CD4-positive, alpha-beta T cell treated with Interleukin-15 for 4 hours (primary cell): ENCODE data around the gene ARHGEF28.

Source experiments
- DNase-seq: peaks from one replicate; pipeline ENCODE4 v3.0.0-alpha.2; 2020; ENCODE audit warnings: low spot score

The ARHGEF28 gene

DNA sequence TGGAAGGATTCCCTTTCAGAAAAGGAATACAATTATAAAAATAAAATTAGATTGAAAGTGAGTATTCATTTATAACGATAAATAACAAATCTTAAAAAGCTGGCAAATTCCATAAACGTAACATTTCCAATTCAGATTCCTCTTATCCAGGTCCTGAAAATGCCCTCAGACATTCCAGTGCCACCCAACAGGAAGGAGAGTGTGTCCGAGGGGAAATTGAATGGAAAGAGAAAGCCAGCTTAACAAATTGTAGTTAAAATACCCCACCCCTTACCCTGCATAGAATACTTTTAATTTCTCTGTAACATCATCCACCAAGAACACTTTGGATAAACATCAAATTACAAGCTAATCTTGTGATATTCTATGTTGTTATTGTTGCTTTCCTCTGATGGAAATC lies 72.0 kb downstream of the ARHGEF28 start:
- no peak for DNase-seq

DNA sequence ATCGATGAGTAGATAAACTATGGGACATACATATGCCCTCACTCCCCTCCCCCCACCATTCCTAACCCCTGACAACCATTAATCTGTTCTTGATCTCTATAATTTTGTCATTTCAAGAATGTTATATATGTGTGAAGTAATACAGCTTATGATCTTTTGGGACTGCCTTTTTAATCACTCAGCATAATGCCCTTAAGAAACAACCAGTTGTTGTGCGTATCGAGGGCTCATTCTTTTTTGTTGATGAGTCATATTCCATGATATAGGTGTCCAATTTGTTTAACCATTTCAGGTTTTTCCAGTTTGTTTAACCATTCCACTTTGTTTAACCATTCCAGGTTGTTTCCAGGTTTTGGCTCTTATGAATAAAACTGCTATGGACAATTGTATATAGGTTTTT lies 75.6 kb downstream of the ARHGEF28 start:
- DNase-seq, result no peak

DNA sequence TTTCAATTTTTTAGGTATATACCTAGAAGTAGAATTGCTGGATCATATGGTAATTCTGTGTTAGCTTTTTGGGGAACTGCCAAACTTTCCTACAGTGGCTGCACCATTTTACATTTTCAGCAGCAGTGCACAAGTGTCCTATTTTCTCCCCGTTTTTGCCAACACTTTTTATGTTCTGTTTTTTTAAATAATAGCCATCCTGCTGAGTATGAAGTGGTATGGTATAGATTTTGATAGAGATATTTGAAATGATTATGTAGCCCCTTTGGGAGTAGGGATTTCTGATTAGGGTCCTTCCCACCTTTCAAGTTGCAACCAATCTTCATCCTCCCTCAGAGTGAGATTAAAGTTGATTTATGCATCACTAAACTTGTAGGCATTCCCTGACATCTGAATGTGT lies 76.5 kb downstream of the ARHGEF28 start:
- no peak for DNase-seq

DNA sequence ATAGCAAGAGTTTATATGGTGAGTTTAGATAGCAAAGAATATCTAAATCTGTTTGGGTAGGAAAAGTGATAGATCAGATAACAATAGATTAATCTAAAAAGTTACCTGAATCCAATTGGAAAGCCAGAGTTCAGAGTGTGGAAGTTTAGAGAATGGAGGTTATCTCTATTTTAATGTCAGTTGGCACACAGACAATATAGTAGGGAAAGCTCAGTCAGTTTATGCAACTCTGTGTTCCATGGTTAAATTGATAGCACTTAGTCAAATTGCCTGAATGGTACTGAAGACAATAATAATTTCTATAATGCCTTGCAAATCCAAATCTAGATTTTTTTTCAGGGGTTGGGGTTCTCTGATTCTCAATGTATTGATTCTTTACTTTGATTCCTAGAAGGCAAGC lies 77.0 kb downstream of the ARHGEF28 start:
- DNase-seq, result no peak

DNA sequence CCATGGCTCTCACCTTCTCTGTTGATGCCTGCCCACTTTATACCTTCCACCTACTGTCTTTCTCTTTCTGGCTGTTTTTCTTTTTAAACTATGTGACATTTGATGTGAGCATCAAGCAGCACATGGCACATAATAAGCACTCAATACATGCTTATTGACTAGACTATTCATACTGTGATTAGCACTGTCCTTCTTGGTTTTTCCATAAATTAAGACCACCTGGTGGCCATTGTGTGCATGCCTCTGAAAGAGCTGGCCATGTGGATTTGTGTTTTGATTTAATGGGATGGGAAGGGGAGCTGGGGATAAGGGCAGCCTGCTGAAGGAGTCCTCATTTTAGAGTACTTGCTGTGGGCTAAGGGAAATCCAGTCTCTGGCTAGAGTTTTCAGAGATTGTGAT lies 79.4 kb downstream of the ARHGEF28 start:
- DNase-seq, result no peak

DNA sequence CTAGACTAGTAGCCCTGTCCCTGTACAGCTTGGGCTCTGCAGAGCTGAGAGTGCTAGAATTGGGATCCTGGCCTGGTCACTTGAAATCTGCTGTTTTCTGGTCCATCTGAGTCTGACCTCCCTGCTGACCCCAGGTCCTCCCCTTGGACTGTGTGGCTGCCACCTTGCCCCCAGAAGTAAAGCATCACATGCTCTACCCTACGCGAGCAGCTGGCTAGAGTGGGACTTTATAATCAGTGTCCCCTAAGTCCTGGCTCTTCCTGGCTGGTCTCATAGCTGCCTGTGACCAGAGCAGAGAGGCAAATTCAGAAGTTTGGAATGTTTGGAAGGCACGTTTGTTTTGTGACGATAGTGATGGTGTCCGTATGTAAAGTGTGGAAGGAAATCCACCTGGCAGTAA lies 81.0 kb downstream of the ARHGEF28 start:
- no peak for DNase-seq

DNA sequence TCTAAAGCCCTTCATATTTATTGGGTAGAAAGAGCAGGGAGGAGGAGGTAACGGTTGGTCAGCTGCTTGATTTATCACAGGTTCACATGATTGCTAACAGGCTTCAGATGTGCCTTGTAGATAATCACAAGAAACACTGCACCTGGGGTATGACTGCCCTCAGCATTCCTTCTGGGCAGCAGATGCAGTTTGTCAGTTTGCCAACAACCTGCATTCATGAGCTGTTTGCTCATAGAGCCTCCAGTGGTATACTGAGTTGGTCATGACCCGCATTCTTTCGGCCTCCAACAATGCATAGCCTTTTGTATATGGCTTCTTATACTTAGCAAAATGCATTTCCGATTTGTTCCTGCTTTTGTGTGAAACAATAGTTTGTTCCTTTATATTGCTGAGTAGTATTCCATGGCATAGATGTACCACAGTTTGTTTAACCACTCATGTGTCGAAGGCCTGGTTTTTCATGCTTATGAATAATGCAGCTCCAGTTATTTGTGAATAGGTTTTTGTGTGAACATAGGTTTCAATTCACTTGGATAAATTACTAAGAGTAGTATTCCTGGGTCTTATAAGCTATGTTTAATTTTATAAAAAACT lies 83.6 kb downstream of the ARHGEF28 start:
- no peak for DNase-seq

DNA sequence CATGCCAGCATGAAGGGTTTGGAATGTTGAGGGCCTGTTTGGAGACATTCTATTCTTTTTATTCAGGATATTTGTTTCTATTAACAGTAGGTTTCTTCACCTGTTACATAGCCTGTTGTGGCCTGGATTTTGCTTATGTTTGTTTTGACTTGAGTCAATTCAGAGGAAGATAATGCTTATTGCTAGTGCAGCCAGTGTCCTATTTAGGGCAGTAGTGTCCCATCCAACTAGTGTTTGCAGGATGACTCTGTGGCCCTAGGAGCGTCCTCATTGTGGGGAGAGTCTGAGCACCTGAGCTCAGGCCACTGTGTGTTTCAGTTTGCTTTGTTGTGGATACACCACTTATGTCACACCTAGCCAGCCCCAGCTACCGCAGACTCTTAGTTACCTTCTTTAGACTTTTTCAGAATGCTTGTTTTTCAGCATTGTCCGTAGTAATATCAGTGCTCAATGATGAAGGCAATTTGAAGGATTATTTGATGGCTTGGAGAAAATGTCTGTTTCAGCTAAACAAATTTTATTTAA lies 90.3 kb downstream of the ARHGEF28 start:
- no peak for DNase-seq

DNA sequence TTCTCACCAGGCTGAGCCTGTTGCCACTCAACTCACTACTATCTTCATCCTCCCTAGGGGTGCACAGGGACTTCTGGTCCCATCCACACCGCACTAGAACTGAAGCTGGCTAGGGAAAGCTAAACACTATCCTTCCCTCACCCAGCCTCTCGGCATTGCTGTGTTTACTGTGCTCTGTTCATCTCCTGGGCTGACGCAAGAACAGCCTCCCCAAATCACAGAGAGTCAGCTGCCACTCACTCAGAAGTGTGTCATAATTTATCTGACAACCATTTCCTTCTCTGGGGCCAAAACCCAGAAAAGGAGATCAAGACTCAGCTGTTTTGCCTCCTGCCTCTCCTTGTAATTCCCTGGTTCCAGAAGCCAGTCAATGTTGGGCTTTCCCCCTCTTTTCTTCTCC lies 92.8 kb downstream of the ARHGEF28 start:
- no peak for DNase-seq

DNA sequence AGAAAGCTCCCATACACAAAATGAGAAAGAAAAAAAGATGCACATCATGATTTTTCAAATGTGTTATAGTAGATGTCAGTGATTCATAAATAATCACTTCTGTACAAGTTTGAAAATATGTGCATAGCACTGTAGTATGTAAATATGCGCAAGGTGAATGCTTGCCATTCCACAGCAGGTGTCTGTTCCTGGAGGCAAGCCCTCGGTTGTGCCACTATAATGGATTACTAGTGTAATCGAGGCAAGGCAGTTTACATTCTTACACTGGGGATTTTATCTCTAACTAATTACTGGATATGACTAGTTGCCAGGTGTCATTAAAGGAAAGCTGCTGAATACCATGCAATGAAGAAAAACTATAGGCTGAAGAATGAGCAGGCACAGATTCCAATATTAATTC lies 93.6 kb downstream of the ARHGEF28 start:
- DNase-seq, result no peak

DNA sequence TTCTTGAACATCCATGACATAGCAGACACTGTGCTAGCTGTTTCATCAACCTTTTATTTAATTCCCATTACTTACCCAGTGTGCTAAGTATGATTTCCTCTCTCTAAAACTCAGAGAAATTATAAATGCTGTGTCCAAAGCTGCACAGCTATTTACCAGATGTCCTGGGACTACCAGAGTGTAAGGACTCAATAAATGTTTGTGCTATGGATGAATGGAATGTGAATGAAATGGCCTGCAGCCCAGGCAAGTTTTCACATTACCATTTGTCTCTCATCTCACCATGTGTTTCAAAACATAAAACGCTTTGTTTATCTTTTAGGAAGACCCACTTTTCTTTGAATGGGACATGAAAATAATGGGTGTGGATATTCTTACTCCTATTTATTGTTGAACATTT lies 96.2 kb downstream of the ARHGEF28 start:
- no peak for DNase-seq

DNA sequence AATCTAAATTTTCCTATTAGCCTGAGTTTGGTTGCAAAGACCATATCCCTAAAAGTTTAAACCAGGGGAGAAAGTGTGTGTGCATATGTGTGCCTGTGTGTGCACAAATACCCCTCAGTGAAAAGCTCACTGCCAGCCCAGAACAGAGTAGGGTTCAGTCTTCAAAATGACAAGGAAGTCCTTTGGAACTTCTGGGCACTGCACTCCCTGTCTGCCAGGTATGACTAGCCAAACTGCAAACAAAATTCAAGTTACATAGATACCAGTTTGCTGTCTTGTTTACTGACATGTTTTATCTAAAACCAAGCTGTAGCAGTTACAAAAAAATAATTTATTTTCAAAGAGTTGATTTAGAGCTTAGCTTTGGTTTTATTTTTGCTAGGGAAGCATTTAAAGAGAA lies 100.1 kb downstream of the ARHGEF28 start:
- DNase-seq, result no peak

DNA sequence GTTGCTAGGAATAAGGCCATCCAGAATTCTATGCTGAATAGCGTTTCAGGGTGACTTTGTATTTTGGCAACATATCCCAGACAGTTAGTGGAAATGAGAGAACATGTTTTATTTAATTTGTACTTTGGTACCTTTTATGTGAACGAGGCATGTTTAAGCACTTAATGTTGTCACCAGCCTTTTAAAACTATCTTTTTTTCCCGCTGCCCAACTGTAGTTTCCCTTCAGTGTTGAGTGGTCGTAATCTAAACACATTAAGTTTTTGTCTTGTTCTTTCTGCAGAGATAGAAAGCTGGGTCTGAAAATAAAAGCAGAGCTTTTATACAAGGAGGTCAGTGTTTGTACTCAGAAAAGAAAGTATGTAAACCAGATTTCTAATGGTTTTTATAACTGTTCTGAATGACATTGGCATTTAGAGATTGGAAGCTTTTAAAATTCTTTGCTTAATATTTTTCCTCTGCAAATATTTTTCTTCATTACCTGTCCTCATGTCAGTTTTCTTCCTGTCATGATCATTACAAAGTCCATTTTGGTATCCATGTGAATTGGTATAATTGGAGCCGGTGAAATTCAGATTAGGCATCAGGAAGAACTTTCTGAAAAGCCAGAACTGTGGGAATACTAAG lies 100.7 kb downstream of the ARHGEF28 start:
- DNase-seq, result no peak

DNA sequence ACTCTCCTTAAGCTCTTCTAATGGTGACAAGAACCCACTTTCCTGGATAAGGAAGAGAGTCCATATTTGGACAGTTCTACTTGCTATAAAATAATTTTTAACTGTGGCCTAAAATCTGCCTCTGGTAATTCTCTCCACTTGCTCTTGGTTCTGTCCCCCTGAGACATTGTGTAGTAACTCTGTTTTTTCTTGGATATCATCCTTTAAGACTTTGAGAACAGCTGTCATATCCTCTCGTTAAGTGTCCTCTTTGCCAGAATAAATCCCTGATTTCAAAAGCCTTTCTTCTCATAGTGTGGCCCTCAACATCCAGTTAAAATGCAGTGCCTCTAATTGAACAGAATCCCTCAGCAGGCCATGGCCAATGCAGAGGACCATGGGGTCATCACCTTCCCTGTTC lies 101.5 kb downstream of the ARHGEF28 start:
- no peak for DNase-seq

DNA sequence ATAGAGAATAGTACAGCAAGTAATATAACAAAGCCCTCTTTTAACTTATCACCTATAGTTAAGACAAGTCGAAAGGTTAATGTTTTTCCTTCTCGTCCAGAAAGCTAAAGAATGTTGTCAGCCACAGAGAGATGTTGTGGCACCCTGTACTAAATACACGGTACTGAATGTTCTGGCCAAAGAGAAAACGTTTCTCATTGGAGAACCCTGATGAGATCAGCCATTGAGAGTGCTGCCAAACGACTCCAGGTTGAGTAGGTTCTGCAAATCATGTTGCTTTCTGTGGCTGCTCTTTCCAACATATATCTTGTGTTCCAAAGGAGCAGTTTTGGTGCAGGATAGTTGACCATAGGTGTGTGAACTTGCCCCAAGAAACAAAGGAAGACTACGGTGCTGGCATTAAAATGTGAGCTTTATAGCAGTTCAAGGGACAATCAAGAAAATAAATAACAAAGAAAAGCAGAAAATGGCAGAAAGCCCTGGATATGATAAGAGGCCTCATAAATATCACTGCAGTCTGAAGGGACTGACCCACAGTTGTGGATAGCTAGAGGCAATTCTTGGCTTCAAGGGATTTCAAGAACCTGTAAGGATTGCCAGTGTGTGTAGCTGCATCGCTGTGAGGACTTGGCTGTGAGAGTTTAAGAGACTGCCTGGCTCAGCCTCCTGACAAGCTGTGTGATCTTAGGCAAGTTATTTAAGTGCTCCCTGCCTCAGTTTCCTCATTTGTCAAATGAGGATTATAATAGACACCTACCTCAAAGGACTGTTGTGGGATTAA lies 102.7 kb downstream of the ARHGEF28 start:
- DNase-seq, result no peak

DNA sequence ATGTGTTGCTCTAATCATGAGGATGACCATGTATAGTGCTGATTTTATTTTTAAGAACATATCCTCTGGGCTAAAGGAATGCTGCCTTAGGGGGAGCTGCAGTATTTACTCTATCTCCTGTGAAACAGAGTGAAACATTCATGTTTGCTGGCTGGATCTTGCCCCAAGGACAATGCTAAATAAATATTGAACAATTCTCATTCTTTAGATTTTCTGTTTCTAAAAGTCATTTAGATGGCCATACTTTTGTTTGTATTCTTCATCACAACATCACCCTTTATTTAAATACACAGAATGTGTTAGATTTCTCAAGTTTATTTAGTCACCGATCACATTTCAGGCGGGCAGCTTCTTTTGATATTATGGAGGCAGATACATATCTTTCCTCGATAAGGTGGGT lies 103.3 kb downstream of the ARHGEF28 start:
- no peak for DNase-seq

DNA sequence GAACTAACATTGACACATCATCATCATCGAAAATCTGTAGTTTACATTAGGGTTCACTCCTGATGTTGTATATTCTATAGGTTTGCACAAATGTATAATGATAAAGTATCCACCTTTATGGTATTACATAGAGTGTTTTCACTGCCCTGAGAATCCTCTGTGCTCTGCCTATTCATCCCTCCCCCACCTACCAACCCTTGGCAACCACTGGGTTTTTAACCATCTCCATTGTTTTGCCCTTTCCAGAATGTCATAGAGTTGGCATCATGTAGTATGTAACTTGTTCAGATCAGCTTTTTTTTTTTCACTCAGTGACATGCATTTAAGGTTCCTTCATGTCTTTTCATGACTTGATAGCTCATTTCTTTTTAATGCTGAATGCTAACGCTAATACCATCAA lies 106.0 kb downstream of the ARHGEF28 start:
- DNase-seq, result no peak

DNA sequence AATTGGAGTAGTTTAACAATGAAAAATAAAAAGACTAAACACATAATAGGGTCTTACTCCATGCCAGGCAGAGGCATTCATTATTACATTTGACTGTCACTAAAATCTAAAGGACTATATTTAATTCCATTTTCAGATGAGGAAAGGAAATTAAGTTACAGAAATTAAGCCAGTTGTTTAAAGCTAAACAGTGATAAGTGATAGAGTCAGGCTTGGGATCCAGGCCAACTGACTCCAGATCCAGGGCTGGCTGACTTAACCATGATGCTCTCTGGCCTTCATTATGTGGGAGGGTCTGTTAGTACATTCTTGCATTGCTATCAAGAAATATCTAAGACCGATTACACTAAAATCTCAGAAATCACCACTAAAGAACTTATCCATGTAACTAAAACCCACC lies 107.2 kb downstream of the ARHGEF28 start:
- DNase-seq, result no peak

DNA sequence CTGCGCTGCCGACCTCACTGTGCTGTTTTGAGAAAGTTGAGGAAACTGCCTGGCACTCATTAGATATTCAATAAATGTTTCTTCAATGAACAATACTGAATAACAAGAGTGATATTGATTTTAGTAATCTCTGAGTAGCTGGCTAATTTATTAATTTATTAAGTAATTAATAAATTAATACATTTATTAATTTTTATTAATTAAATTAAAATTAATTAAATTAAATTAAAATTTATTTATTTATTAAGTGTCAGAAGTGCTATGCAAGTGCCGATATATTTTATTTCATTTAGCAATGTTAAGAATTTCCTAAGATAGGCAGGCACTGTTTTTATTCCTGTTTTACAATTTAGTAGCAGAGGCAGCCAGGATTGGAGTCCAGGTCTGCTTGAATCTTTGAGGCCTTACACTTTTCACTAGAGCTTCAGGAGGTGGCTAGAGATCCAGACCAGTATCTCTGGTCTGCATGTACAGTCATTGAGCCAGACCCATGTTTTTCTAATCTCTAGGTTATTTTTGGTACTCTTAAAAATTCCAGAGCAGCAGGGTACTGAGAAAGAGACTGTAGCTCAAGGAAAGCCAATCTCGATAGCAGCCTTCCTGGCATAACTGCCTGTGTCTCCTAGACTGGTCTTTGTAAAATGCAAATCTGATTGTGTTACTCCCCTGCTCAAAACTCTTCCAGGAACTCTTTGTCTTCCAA lies 109.2 kb downstream of the ARHGEF28 start:
- no peak for DNase-seq

DNA sequence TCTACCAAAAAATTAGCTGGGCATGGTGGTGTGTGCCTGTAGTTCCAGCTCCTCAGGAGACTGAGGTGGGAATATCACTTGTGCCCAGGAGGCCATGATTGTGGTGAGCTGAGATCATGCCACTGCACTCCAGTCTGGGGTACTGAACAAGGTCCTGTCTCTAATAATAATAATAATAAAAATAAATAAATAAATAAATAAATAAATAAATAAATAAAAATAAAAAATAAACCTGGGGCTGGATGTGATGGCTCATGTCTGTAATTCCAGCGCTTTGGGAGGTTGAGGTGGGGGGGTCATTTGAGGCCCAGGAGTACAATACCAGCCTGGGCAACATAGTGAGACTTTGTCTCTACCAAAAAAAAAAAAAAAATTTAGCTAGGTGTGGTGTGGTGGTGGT lies 113.7 kb downstream of the ARHGEF28 start:
- DNase-seq, result no peak

DNA sequence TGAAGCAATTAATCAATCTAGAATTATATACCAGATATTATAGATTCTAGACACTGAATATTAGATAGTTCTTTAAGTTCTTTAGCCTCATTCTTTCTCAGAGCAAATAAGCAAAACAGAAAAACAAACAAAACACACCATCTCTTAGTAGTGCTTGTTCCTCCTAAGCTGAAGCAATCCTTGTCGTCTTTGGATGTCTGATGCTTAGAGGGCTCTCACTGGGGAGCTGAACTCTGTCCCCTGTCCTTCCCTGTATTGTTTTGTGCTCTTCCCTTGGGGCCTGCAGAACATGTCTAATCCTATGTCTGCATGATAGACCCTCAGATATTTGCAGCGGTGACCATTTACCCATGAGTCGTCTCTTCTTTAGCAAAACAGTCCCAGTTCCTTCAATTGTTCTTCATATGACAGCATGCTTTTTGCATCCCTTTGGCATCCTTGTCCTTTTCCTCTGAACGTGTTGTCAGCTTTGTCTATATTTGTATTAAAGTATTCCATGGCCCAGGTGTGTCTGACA lies 114.3 kb downstream of the ARHGEF28 start:
- DNase-seq, result no peak

DNA sequence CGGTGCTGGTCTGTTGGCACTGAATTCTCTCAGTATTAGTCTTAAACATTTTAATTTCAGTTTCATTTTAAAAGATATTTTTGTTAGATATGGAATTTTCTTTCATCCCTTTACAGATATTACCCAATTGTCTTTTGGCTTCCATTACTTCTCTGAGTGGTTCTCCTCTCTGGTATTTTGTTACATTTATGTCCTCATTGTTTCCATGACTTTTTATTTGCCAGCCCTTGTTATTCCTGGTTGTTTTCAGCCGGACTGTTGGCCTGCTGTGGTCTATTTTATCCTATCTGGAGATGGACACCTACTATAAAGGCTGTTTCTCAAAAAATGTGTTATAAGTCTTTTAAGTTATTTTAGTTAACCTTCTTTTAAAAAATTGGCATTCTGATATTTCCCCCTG lies 117.2 kb downstream of the ARHGEF28 start:
- no peak for DNase-seq

DNA sequence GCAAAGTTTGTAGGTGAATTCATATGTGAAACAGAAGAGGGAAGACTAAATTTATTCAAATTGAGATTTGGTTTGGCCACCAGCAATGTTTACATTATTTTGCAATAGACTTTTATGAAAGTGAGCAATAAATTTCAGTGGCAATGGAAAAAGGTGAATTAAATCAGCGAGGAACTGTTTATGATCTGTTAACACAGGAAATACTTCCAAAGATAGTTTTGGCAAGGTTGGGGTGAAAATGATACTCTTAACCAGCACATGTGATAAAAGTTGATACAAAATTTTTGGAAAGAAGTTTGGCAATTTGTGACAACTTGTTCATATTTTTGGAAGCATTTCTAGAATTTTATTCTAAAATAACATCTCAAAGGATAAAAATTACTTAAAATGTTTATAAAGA lies 119.8 kb downstream of the ARHGEF28 start:
- DNase-seq, result no peak
